CD4-positive, alpha-beta T cell treated with Interleukin-17A for 1 hour (primary cell): Measurements from ENCODE around the gene NIP7.
A peak's percentile ranks its signal among the peaks of the same experiment; 100 is the strongest.

Source experiments
- DNase-seq: peaks from one replicate; pipeline ENCODE4 v3.0.0-alpha.2; 2020

The NIP7 gene

GRCh38 chr16:69319381-69319780, 20.2 kb upstream of the NIP7 start:
- DNase-seq = no peak

GRCh38 chr16:69319826-69320739, 19.5 kb upstream of the NIP7 start:
- no peak for DNase-seq

- DNase-seq = no peak
Measured at GRCh38 chr16:69320740-69321073, 18.9 kb upstream of the NIP7 start.

- DNase-seq = no peak
Measured at GRCh38 chr16:69321080-69321479, 18.5 kb upstream of the NIP7 start.

- no peak for DNase-seq
Measured at GRCh38 chr16:69322343-69322742, 17.2 kb upstream of the NIP7 start.

GRCh38 chr16:69323415-69323814, 16.2 kb upstream of the NIP7 start:
- no peak for DNase-seq

GRCh38 chr16:69324013-69324531, 15.5 kb upstream of the NIP7 start:
- DNase-seq = no peak

GRCh38 chr16:69324585-69325253, 14.9 kb upstream of the NIP7 start:
- DNase-seq = no peak

GRCh38 chr16:69325784-69326171, 13.8 kb upstream of the NIP7 start:
- no peak for DNase-seq

- DNase-seq = no peak
Measured at GRCh38 chr16:69326172-69326873, 13.2 kb upstream of the NIP7 start.

GRCh38 chr16:69327585-69328310, 11.8 kb upstream of the NIP7 start:
- no peak for DNase-seq

GRCh38 chr16:69328854-69329316, 10.7 kb upstream of the NIP7 start:
- DNase-seq = no peak

GRCh38 chr16:69329369-69330285, 9.9 kb upstream of the NIP7 start:
- DNase-seq = no peak

GRCh38 chr16:69330286-69331109, 9.1 kb upstream of the NIP7 start, which contains the start of gene PDF:
TSS of gene PDF (minus strand) at chr16:69330588. CDS start at chr16:69330570, 18 bp downstream.
- peak; percentile 82 for DNase-seq

GRCh38 chr16:69334696-69335095, 4.9 kb upstream of the NIP7 start:
- DNase-seq = no peak

GRCh38 chr16:69338557-69339288, 849 bp upstream of the NIP7 start:
- DNase-seq = no peak

- DNase-seq = no peak
Measured at GRCh38 chr16:69340095-69340644, 598 bp downstream of the NIP7 start.

- DNase-seq = no peak
Measured at GRCh38 chr16:69344171-69344570, 4.6 kb downstream of the NIP7 start.

- no peak for DNase-seq
Measured at GRCh38 chr16:69345923-69346322, 6.4 kb downstream of the NIP7 start.
